ENCODE results near the gene ARNT2.

Gene ARNT2

GRCh38 chr15:80594091-80594889 is 190.1 kb downstream of the ARNT2 start:
- DNase-seq (ENCODE audit: low spot score) = no peak

GRCh38 chr15:80595396-80595795 is 191.2 kb downstream of the ARNT2 start:
- DNase-seq (ENCODE audit: low spot score) = no peak

- no peak for DNase-seq (ENCODE audit: low spot score)
Measured at GRCh38 chr15:80596521-80596976, 192.4 kb downstream of the ARNT2 start.

GRCh38 chr15:80597076-80597475 is 192.9 kb downstream of the ARNT2 start:
- no peak for DNase-seq (ENCODE audit: low spot score)

- no peak for DNase-seq (ENCODE audit: low spot score)
Measured at GRCh38 chr15:80599359-80599758, 195.2 kb downstream of the ARNT2 start.

- DNase-seq (ENCODE audit: low spot score) = no peak
Measured at GRCh38 chr15:80600626-80601025, 196.4 kb downstream of the ARNT2 start.

- DNase-seq (ENCODE audit: low spot score) = no peak
Measured at GRCh38 chr15:80601256-80601655, 197.1 kb downstream of the ARNT2 start.

- DNase-seq (ENCODE audit: low spot score) = no peak
Measured at GRCh38 chr15:80604583-80605575, 200.7 kb downstream of the ARNT2 start.

- no peak for DNase-seq (ENCODE audit: low spot score)
Measured at GRCh38 chr15:80605591-80606150, 201.5 kb downstream of the ARNT2 start.

GRCh38 chr15:80606511-80607071 is 202.4 kb downstream of the ARNT2 start:
- DNase-seq (ENCODE audit: low spot score) = no peak

- no peak for DNase-seq (ENCODE audit: low spot score)
Measured at GRCh38 chr15:80607287-80607980, 203.3 kb downstream of the ARNT2 start.

GRCh38 chr15:80608688-80609087 is 204.5 kb downstream of the ARNT2 start:
- DNase-seq (ENCODE audit: low spot score) = no peak

GRCh38 chr15:80609091-80609490 is 204.9 kb downstream of the ARNT2 start:
- no peak for DNase-seq (ENCODE audit: low spot score)

- DNase-seq (ENCODE audit: low spot score) = no peak
Measured at GRCh38 chr15:80609512-80609946, 205.3 kb downstream of the ARNT2 start.

- no peak for DNase-seq (ENCODE audit: low spot score)
Measured at GRCh38 chr15:80611543-80612080, 207.4 kb downstream of the ARNT2 start.

GRCh38 chr15:80612118-80612823 is 208.1 kb downstream of the ARNT2 start:
- DNase-seq (ENCODE audit: low spot score) = no peak

GRCh38 chr15:80613762-80614365 is 209.7 kb downstream of the ARNT2 start:
- DNase-seq (ENCODE audit: low spot score) = no peak

GRCh38 chr15:80614711-80615360 is 210.7 kb downstream of the ARNT2 start:
- DNase-seq (ENCODE audit: low spot score) = no peak

- DNase-seq (ENCODE audit: low spot score) = no peak
Measured at GRCh38 chr15:80615361-80615736, 211.2 kb downstream of the ARNT2 start.

All from CD4-positive, alpha-beta T cell treated with Interleukin-6 at 100 ng/mL for 8 hours (primary cell).